ENCODE data around the gene MBTD1.

The MBTD1 gene

DNA sequence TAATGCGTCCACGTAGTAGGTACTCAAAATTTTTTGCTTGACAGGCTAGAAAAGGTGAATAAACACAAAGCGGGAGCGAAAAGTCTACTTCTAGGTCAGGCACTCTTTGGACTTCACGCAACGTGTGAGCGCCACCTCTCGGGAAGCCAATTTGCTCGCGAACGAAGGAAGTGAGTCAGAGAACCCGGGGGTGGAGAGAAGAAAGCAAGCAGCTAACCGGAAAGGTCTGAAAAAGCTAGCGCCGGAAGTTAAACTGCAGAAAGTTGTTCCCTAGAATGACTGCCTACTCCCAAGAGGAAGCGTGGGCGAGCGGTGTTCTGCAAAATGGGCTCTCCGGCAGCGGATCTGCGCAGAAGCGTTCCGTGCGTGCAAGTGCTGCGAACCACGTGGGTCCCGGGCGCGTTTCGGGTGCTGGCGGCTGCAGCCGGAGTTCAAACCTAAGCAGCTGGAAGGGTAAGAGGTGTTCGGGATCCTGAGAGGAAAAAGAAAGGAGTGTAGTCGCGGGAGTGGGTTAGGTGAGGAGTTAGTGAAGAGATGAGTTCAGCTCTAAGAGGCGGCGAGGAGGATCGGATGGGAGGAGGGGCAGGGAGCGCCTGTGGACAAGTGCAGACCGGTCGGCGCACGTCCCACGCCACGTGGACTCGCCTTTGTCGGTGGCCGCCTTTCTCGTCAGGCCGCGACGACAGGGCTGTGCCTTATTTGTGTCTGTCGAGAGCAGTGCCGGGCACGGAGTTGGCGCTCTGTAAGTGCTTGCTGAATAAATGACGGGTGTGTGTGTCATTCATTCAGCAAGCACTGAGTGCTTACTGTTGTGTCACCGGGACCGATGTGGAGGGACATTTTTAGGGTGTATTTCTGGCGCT, 106.4 kb downstream of the MBTD1 start, which contains the start of gene NME1:
Gene NME1 (plus strand): TSS at position 350 of the 863 bp plus-strand sequence. CDS start 2,096 bp downstream, outside the sequence.
- H3K4me3 ChIP-seq (ENCODE audit: low read length), result peak within 1 kb of the TSS; percentile 80
- H3K4me1 ChIP-seq (ENCODE audit: control insufficient read depth, insufficient read depth, low read length), result peaks cover 9% of the 10 kb centered on the region
- no peaks in the 10 kb centered on the region for H3K9me3 ChIP-seq (ENCODE audit: control insufficient read depth, low read length)
- H3K36me3 ChIP-seq (ENCODE audit: control insufficient read depth, insufficient read depth, low read length), result no peaks in the 10 kb centered on the region
- no peaks in the 10 kb centered on the region for H3K27me3 ChIP-seq (ENCODE audit: control insufficient read depth, insufficient read depth, low read length)
- H3K9ac ChIP-seq (ENCODE audit: low read length), result peak within 1 kb of the TSS; percentile 59

GRCh38 chr17:51152766-51153209, 107.1 kb downstream of the MBTD1 start:
- H3K9me3 ChIP-seq (ENCODE audit: control insufficient read depth, low read length), result no peaks in the 10 kb centered on the region
- no peaks in the 10 kb centered on the region for H3K27me3 ChIP-seq (ENCODE audit: control insufficient read depth, insufficient read depth, low read length)
- H3K36me3 ChIP-seq (ENCODE audit: control insufficient read depth, insufficient read depth, low read length), result no peaks in the 10 kb centered on the region
- H3K4me1 ChIP-seq (ENCODE audit: control insufficient read depth, insufficient read depth, low read length), result peaks cover 9% of the 10 kb centered on the region
- H3K4me3 ChIP-seq (ENCODE audit: low read length), result peak overlapping the region; percentile 43
- H3K9ac ChIP-seq (ENCODE audit: low read length), result peak overlapping the region; percentile 59

GRCh38 chr17:51150932-51151331, 108.9 kb downstream of the MBTD1 start:
- no peaks in the 10 kb centered on the region for H3K36me3 ChIP-seq (ENCODE audit: control insufficient read depth, insufficient read depth, low read length)
- peaks cover 9% of the 10 kb centered on the region for H3K4me1 ChIP-seq (ENCODE audit: control insufficient read depth, insufficient read depth, low read length)
- H3K27me3 ChIP-seq (ENCODE audit: control insufficient read depth, insufficient read depth, low read length), result no peaks in the 10 kb centered on the region
- H3K9me3 ChIP-seq (ENCODE audit: control insufficient read depth, low read length), result no peaks in the 10 kb centered on the region
- no peak overlapping the region for H3K4me3 ChIP-seq (ENCODE audit: low read length)
- no peak overlapping the region for H3K9ac ChIP-seq (ENCODE audit: low read length)

- Histone ChIP-seq H3K9ac (ENCODE audit: low read length) (no peak overlapping the region), H3K9me3 (ENCODE audit: control insufficient read depth, low read length) (no peaks in the 10 kb centered on the region), H3K4me3 (ENCODE audit: low read length) (no peak overlapping the region), H3K36me3 (ENCODE audit: control insufficient read depth, insufficient read depth, low read length) (no peaks in the 10 kb centered on the region), H3K27me3 (ENCODE audit: control insufficient read depth, insufficient read depth, low read length) (no peaks in the 10 kb centered on the region), H3K4me1 (ENCODE audit: control insufficient read depth, insufficient read depth, low read length) (peaks cover 3% of the 10 kb centered on the region)
Observed at GRCh38 chr17:51149163-51149562, 110.7 kb downstream of the MBTD1 start.

GRCh38 chr17:51147650-51148049, 112.2 kb downstream of the MBTD1 start:
- no peaks in the 10 kb centered on the region for H3K4me1 ChIP-seq (ENCODE audit: control insufficient read depth, insufficient read depth, low read length)
- no peak overlapping the region for H3K4me3 ChIP-seq (ENCODE audit: low read length)
- H3K36me3 ChIP-seq (ENCODE audit: control insufficient read depth, insufficient read depth, low read length), result no peaks in the 10 kb centered on the region
- no peaks in the 10 kb centered on the region for H3K9me3 ChIP-seq (ENCODE audit: control insufficient read depth, low read length)
- H3K9ac ChIP-seq (ENCODE audit: low read length), result no peak overlapping the region
- no peaks in the 10 kb centered on the region for H3K27me3 ChIP-seq (ENCODE audit: control insufficient read depth, insufficient read depth, low read length)

- no peaks in the 10 kb centered on the region for H3K9me3 ChIP-seq (ENCODE audit: control insufficient read depth, low read length)
- H3K4me3 ChIP-seq (ENCODE audit: low read length), result no peak overlapping the region
- H3K27me3 ChIP-seq (ENCODE audit: control insufficient read depth, insufficient read depth, low read length), result no peaks in the 10 kb centered on the region
- no peaks in the 10 kb centered on the region for H3K4me1 ChIP-seq (ENCODE audit: control insufficient read depth, insufficient read depth, low read length)
- H3K36me3 ChIP-seq (ENCODE audit: control insufficient read depth, insufficient read depth, low read length), result no peaks in the 10 kb centered on the region
- H3K9ac ChIP-seq (ENCODE audit: low read length), result no peak overlapping the region
Observed at GRCh38 chr17:51144266-51145022, 115.4 kb downstream of the MBTD1 start.

- no peak overlapping the region for H3K4me3 ChIP-seq (ENCODE audit: low read length)
- H3K36me3 ChIP-seq (ENCODE audit: control insufficient read depth, insufficient read depth, low read length), result no peaks in the 10 kb centered on the region
- H3K9me3 ChIP-seq (ENCODE audit: control insufficient read depth, low read length), result no peaks in the 10 kb centered on the region
- H3K4me1 ChIP-seq (ENCODE audit: control insufficient read depth, insufficient read depth, low read length), result no peaks in the 10 kb centered on the region
- no peak overlapping the region for H3K9ac ChIP-seq (ENCODE audit: low read length)
- no peaks in the 10 kb centered on the region for H3K27me3 ChIP-seq (ENCODE audit: control insufficient read depth, insufficient read depth, low read length)
Observed at GRCh38 chr17:51142597-51142996, 117.3 kb downstream of the MBTD1 start.

DNA sequence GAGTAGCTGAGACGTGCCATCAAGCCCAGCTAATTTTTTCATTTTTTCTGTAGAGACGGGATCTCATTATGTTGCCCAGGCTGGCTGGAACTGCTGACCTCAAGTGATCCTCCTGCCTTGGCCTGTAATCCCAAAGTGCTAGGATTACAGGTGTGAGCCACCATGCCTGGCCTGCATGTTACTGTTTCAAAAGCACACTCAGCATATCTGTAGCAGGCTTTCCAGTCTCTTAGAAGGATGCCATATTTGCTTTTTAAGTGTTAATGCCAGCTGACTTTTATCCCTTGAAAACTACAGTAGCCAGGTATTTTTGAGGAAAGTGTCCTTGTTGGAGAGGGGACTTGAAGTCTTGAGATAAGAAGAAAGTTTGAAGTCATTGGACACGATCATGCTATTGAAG, 123.9 kb downstream of the MBTD1 start:
- Histone ChIP-seq H3K36me3 (ENCODE audit: control insufficient read depth, insufficient read depth, low read length) (no peaks in the 10 kb centered on the region), H3K4me1 (ENCODE audit: control insufficient read depth, insufficient read depth, low read length) (peaks cover 18% of the 10 kb centered on the region), H3K9me3 (ENCODE audit: control insufficient read depth, low read length) (no peaks in the 10 kb centered on the region), H3K27me3 (ENCODE audit: control insufficient read depth, insufficient read depth, low read length) (no peaks in the 10 kb centered on the region), H3K4me3 (ENCODE audit: low read length) (no peak overlapping the region), H3K9ac (ENCODE audit: low read length) (no peak overlapping the region)

DNA sequence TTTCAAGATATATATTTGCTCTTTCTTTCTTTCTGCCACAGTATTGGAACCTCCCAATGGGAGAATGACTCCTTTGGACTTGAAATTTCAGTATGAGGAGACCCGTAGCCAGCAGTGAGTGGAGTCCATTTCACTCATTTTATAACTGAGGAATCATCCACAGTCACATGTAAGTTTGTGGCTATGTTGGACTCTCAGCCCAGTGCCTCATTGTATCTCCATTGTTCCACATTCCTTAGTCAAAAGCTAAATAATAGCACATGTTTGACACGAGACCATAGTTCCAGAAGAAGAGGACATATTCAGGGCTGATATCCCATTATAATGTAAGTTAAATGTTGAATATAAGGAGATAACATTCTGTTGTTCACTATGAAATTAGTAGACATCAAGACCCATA, 126.5 kb downstream of the MBTD1 start:
- H3K4me3 ChIP-seq (ENCODE audit: low read length), result no peak overlapping the region
- H3K36me3 ChIP-seq (ENCODE audit: control insufficient read depth, insufficient read depth, low read length), result no peaks in the 10 kb centered on the region
- H3K9ac ChIP-seq (ENCODE audit: low read length), result no peak overlapping the region
- H3K9me3 ChIP-seq (ENCODE audit: control insufficient read depth, low read length), result no peaks in the 10 kb centered on the region
- H3K27me3 ChIP-seq (ENCODE audit: control insufficient read depth, insufficient read depth, low read length), result no peaks in the 10 kb centered on the region
- peaks cover 18% of the 10 kb centered on the region for H3K4me1 ChIP-seq (ENCODE audit: control insufficient read depth, insufficient read depth, low read length)

- H3K9ac ChIP-seq (ENCODE audit: low read length), result no peak overlapping the region
- no peaks in the 10 kb centered on the region for H3K27me3 ChIP-seq (ENCODE audit: control insufficient read depth, insufficient read depth, low read length)
- H3K36me3 ChIP-seq (ENCODE audit: control insufficient read depth, insufficient read depth, low read length), result no peaks in the 10 kb centered on the region
Observed at GRCh38 chr17:51132964-51133319, 126.9 kb downstream of the MBTD1 start.

GRCh38 chr17:51128076-51128475, 131.8 kb downstream of the MBTD1 start:
- Histone ChIP-seq H3K36me3 (ENCODE audit: control insufficient read depth, insufficient read depth, low read length) (no peaks in the 10 kb centered on the region), H3K27me3 (ENCODE audit: control insufficient read depth, insufficient read depth, low read length) (no peaks in the 10 kb centered on the region), H3K9ac (ENCODE audit: low read length) (no peak overlapping the region), H3K4me3 (ENCODE audit: low read length) (no peak overlapping the region), H3K9me3 (ENCODE audit: control insufficient read depth, low read length) (no peaks in the 10 kb centered on the region), H3K4me1 (ENCODE audit: control insufficient read depth, insufficient read depth, low read length) (peaks cover 19% of the 10 kb centered on the region)

More at GRCh38 chr17:51132964-51133319, 126.9 kb downstream of the MBTD1 start:
- Histone ChIP-seq H3K4me1 (ENCODE audit: control insufficient read depth, insufficient read depth, low read length) (peaks cover 18% of the 10 kb centered on the region), H3K4me3 (ENCODE audit: low read length) (no peak overlapping the region), H3K9me3 (ENCODE audit: control insufficient read depth, low read length) (no peaks in the 10 kb centered on the region)
